Lower lobe of right lung (tissue), 2 donors: ENCODE measurements around the gene KRTAP22-1. TPM values are rescaled to one million over a fixed set of nuclear protein-coding genes. Genes with fewer than 3 reads are reported as not detected.

Source experiments
- ATAC-seq, 2 donors: fragments of 200-7000 bp; cut with Tn5 transposase; one replicate each; pipeline ENCODE4 v1.9.1; 2020 to 2022; ENCODE audit warnings: mild to moderate bottlenecking in 2 of 2, moderate library complexity in 2 of 2
- DNase-seq: peaks from one replicate; pipeline ENCODE4 v3.0.0-alpha.2; 2020
- H3K27ac ChIP-seq: fragments of 200-600 bp; one replicate; pipeline ENCODE4 v1.8.0; 2022
- H3K27me3 ChIP-seq: fragments of 200-600 bp; one replicate; pipeline ENCODE4 v1.8.0; 2022; ENCODE audit warnings: low read depth
- H3K36me3 ChIP-seq: fragments of 200-600 bp; one replicate; pipeline ENCODE4 v1.8.0; 2022; ENCODE audit warnings: mild to moderate bottlenecking
- H3K4me1 ChIP-seq: fragments of 200-600 bp; one replicate; pipeline ENCODE4 v1.8.0; 2022
- H3K4me3 ChIP-seq: fragments of 200-600 bp; one replicate; pipeline ENCODE4 v1.8.0; 2022; ENCODE audit warnings: mild to moderate bottlenecking
- H3K9me3 ChIP-seq: fragments of 200-600 bp; one replicate; pipeline ENCODE4 v1.8.0; 2022
- intact Hi-C: fragments of 100-400 bp; cut with DNase I; formaldehyde crosslinking; loops from one replicate; pipeline ENCODE4 v1.11.0; 2022
- total RNA-seq: library from RNA; stranded (reverse); fragmentation: NEBNext Ultra II Directional; extraction: Animal tissue kit (Norgen Biotek cat#: 25700); gene quantifications from one replicate; pipeline ENCODE4 v1.2.1, GENCODE V29; 2021
- TF ChIP-seq, protein P1 (sequence below): fragments of 200-600 bp; IDR thresholded peaks from one replicate; pipeline ENCODE4 v1.8.0; 2022; ENCODE audit warnings: antibody characterized with exemption, mild to moderate bottlenecking
- donor health status: DM: no; HTN: yes; CAD: no; lungs with severe emphysema.

Gene KRTAP22-1
- total RNA-seq, 1 donor from 2014 or later = not detected

GRCh38 chr21:30582870-30583269 lies 18.0 kb upstream of the KRTAP22-1 start:
- Histone ChIP-seq H3K4me3 (no peak overlapping the region), H3K36me3 (no peaks in the 10 kb centered on the region), H3K9me3 (no peaks in the 10 kb centered on the region), H3K4me1 (no peaks in the 10 kb centered on the region), H3K27me3 (no peaks in the 10 kb centered on the region), H3K27ac (no peak overlapping the region)
- DNase-seq (no peak), ATAC-seq (no peak)
- TF ChIP-seq, protein P1, sequence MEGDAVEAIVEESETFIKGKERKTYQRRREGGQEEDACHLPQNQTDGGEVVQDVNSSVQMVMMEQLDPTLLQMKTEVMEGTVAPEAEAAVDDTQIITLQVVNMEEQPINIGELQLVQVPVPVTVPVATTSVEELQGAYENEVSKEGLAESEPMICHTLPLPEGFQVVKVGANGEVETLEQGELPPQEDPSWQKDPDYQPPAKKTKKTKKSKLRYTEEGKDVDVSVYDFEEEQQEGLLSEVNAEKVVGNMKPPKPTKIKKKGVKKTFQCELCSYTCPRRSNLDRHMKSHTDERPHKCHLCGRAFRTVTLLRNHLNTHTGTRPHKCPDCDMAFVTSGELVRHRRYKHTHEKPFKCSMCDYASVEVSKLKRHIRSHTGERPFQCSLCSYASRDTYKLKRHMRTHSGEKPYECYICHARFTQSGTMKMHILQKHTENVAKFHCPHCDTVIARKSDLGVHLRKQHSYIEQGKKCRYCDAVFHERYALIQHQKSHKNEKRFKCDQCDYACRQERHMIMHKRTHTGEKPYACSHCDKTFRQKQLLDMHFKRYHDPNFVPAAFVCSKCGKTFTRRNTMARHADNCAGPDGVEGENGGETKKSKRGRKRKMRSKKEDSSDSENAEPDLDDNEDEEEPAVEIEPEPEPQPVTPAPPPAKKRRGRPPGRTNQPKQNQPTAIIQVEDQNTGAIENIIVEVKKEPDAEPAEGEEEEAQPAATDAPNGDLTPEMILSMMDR = no peak
- intact Hi-C loops = no loop called here

DNA sequence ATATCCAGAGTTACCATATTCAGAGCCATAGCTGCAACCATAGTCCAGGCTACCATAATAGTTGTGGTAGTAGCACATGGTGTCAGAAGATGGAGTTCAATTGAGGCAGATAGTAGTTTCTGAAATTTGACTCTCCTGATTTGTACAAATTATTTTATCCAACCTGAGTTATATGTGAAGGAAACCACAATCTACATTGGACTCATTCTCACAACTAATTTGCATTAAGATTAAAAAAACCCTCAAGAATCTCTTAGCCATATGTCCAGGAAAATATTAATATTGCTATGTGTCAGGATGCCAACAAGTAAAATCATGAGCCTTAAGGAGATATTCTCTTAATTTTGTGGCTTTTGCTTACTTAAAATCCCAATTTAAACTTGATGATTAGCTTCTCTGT lies 10.6 kb upstream of the KRTAP22-1 start, which contains the start of gene KRTAP22-2:
KRTAP22-2 (minus strand) TSS at position 101 of the 400 bp plus-strand sequence.
- Histone ChIP-seq H3K4me1 (no peaks in the 10 kb centered on the region), H3K9me3 (no peaks in the 10 kb centered on the region), H3K27me3 (no peaks in the 10 kb centered on the region), H3K4me3 (no peak within 1 kb of the TSS), H3K36me3 (no peaks in the 10 kb centered on the region), H3K27ac (no peak within 1 kb of the TSS)
- intact Hi-C loops = no loop called here
- TF ChIP-seq, protein P1 = no peak
- no peak for ATAC-seq
- no peak for DNase-seq

GRCh38 chr21:30592140-30592539 lies 8.7 kb upstream of the KRTAP22-1 start, which contains the start of gene KRTAP6-3:
Gene KRTAP6-3, plus strand, starts transcription at chr21:30592440. Its CDS starts 6 bp downstream, at chr21:30592446.
- DNase-seq = no peak
- no peaks in the 10 kb centered on the region for H3K36me3 ChIP-seq
- no peak for ATAC-seq
- no peak within 1 kb of the TSS for H3K4me3 ChIP-seq
- TF ChIP-seq, protein P1 = no peak
- no peak within 1 kb of the TSS for H3K27ac ChIP-seq
- H3K9me3 ChIP-seq = no peaks in the 10 kb centered on the region
- H3K27me3 ChIP-seq = no peaks in the 10 kb centered on the region
- intact Hi-C loops = no loop called here
- H3K4me1 ChIP-seq = no peaks in the 10 kb centered on the region

DNA sequence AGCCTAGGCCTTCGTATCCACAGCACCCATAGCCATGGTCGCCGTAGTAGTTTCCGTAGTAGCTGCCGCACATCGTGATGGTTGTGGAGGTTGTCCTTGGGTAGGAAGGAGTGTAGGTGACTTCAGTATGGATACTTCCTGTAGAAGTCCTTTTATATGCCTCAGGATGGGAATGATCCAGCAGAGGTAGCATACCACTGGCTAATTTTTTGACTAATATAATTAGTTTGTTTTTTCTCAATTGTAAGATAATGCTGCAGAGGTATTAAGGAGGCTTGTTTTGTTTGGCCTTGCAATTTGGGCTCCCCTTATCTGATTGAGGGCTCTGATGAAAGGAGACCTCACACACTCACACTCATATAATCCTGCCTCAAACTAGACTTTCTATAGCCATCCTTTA lies 2.1 kb upstream of the KRTAP22-1 start, which contains the start of gene KRTAP6-2:
KRTAP6-2 (minus strand) TSS at position 101 of the 400 bp plus-strand sequence; CDS start at position 73, 28 bp downstream.
- ATAC-seq = no peak
- Histone ChIP-seq H3K9me3 (no peaks in the 10 kb centered on the region), H3K4me3 (no peak within 1 kb of the TSS), H3K27ac (no peak within 1 kb of the TSS), H3K27me3 (no peaks in the 10 kb centered on the region), H3K4me1 (no peaks in the 10 kb centered on the region), H3K36me3 (no peaks in the 10 kb centered on the region)
- DNase-seq = no peak
- intact Hi-C loops = no loop called here
- TF ChIP-seq, protein P1 = no peak

DNA sequence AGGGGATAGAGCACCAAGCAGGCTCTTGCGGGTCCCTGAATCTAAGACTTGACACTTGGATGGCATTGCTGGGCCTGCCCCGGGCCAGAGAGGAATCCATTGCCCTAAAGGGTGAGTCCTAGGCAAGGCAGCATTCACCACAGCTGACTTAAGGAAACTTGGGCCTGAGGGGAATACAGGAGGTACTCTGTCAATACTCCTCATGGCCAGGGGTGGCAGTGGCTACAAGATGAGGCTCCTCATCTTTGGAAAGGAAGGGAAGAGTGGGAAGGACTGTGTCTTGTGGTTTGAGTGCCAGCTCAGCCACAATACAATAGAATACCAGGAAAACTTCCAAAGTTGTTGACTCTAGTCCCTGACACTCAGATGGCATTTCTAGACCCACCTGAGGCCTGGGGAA lies 5.1 kb downstream of the KRTAP22-1 start:
- no peak overlapping the region for H3K4me3 ChIP-seq
- ATAC-seq (no peak), DNase-seq (no peak)
- TF ChIP-seq, protein P1 = no peak
- H3K36me3 ChIP-seq = no peaks in the 10 kb centered on the region
- intact Hi-C loops = no loop called here
- H3K4me1 ChIP-seq = no peaks in the 10 kb centered on the region
- H3K27ac ChIP-seq = no peak overlapping the region
- no peaks in the 10 kb centered on the region for H3K9me3 ChIP-seq
- no peaks in the 10 kb centered on the region for H3K27me3 ChIP-seq
